K562 (cell line): Measurements from ENCODE around the gene SAXO1.
A peak's percentile ranks its signal among the peaks of the same experiment; 100 is the strongest.

Experiments used
- BMI1 ChIP-seq: fragments of 150-350 bp; IDR thresholded peaks from 2 replicates; pipeline ENCODE4 v1.6.1; 2014; ENCODE audit warnings: low read length
- CTCF ChIP-seq, 3 experiments: IDR thresholded peaks in 2 of 3; conservative IDR thresholded peaks in 1 of 3; 2 replicates each; pipeline ENCODE4 v1.5.1; 2011 to 2012; ENCODE audit warnings: low read length in 3 of 3, mild to moderate bottlenecking in 3 of 3, control low read depth in 2 of 3, improper control_type of control experiment in 1 of 3, inconsistent platforms in 1 of 3, low read depth in 1 of 3, mixed read lengths in 1 of 3, moderate library complexity in 1 of 3; ENCODE audit not compliant: insufficient read depth in 2 of 3
- CUX1 ChIP-seq: fragments of 200-800 bp; sonication (Bioruptor generic); IDR thresholded peaks from 2 replicates; pipeline ENCODE4 v1.6.1; 2016; ENCODE audit warnings: missing genetic modification characterization, missing compliant biosample characterization
- ELK1 ChIP-seq: sonication (generic); formaldehyde crosslinking; IDR thresholded peaks from 2 replicates; pipeline ENCODE4 v1.8.1; 2022; ENCODE audit warnings: missing genetic modification reagents
- FOSL1 ChIP-seq: fragments of 200-800 bp; sonication (Bioruptor generic); conservative IDR thresholded peaks from 2 replicates; pipeline ENCODE4 v1.6.1; 2016; ENCODE audit warnings: missing genetic modification characterization, missing compliant biosample characterization
- KAT7 ChIP-seq: sonication (generic); formaldehyde crosslinking; IDR thresholded peaks from 2 replicates; pipeline ENCODE4 v1.8.0; 2022; ENCODE audit warnings: missing genetic modification reagents, mild to moderate bottlenecking, borderline replicate concordance
- MYC ChIP-seq, 2 experiments: fragments of 250-450 bp in 1 of 2; sonication (Bioruptor Pico) in 1 of 2; IDR thresholded peaks; 2 replicates each; pipeline versions ENCODE4 v1.5.1 to v1.6.1; 2012 to 2021; ENCODE audit warnings: low read depth in 2 of 2, borderline replicate concordance in 1 of 2, improper control_type of control experiment in 1 of 2, low read length in 1 of 2, mild to moderate bottlenecking in 1 of 2, moderate library complexity in 1 of 2
- NR2C2 ChIP-seq, 2 experiments: fragments of 200-800 bp in 1 of 2; sonication (Bioruptor generic) in 1 of 2; sonication (generic) in 1 of 2; formaldehyde crosslinking in 1 of 2; IDR thresholded peaks; 2 replicates each; pipeline versions ENCODE4 v1.6.1 to v1.8.0; 2016 to 2022; ENCODE audit warnings: mild to moderate bottlenecking in 1 of 2, missing compliant biosample characterization in 1 of 2, missing genetic modification characterization in 1 of 2, missing genetic modification reagents in 1 of 2
- POLR2A ChIP-seq: fragments of 450-650 bp; conservative IDR thresholded peaks from 2 replicates; pipeline ENCODE4 v1.6.1; 2016
- PRPF4 ChIP-seq: fragments of 200-400 bp; formaldehyde crosslinking; IDR thresholded peaks from one replicate; pipeline ENCODE4 v1.6.1; 2017; ENCODE audit warnings: low read length, low read depth, mild to moderate bottlenecking; ENCODE audit not compliant: insufficient read depth, poor library complexity, severe bottlenecking
- SIRT6 ChIP-seq: IDR thresholded peaks from one replicate; pipeline ENCODE4 v1.6.1; 2012; ENCODE audit warnings: low read depth, mild to moderate bottlenecking, control low read depth, inconsistent platforms, low read length, moderate library complexity
- ZSCAN29 ChIP-seq: fragments of 450-650 bp; IDR thresholded peaks from 2 replicates; pipeline ENCODE4 v1.6.1; 2017

GRCh38 chr9:19028835-19029451, 4.1 kb downstream of the SAXO1 start:
- TF ChIP-seq NR2C2 (CRISPR knock-in tag; IDR thresholded peaks at IDR 0.05) (no peak), NR2C2 (tag; IDR thresholded peaks at IDR 0.05) (no peak), POLR2A (no peak), KAT7 (CRISPR knock-in tag) (no peak), ELK1 (CRISPR knock-in tag) (no peak), SIRT6 (no peak), CTCF (IDR thresholded peaks at IDR 0.05 in 2 of 3, conservative IDR thresholded peaks at IDR 0.05 in 1 of 3; ENCODE audit: insufficient read depth in 2 of 3, low read depth in 1 of 3, low read length in 3 of 3) (peak; percentile 53 to 70 (median 56)), FOSL1 (tag) (no peak), BMI1 (no peak), ZSCAN29 (no peak), CUX1 (CRISPR knock-in tag) (no peak), PRPF4 (no peak), MYC (IDR thresholded peaks at IDR 0.05; ENCODE audit: low read depth, low read length) (no peak), MYC (CRISPR knock-in tag; IDR thresholded peaks at IDR 0.05; ENCODE audit: borderline replicate concordance, low read depth) (no peak)
